A549 treated with DMSO at 1 μM for 4 hours (cell line): ENCODE measurements around the gene DBX2. TPM values are rescaled to one million over a fixed set of nuclear protein-coding genes. Genes with fewer than 3 reads are reported as not detected.

Experiments used
- total RNA-seq: library from RNA; stranded (reverse); fragments of 200-300 nt; extraction: Qiagen RNA extraction; gene quantifications from 5 replicates; pipeline ENCODE4 v1.2.3, GENCODE V29; 2022; ENCODE audit warnings: low read depth

The DBX2 gene
- not detected in 5 replicates for total RNA-seq

DNA sequence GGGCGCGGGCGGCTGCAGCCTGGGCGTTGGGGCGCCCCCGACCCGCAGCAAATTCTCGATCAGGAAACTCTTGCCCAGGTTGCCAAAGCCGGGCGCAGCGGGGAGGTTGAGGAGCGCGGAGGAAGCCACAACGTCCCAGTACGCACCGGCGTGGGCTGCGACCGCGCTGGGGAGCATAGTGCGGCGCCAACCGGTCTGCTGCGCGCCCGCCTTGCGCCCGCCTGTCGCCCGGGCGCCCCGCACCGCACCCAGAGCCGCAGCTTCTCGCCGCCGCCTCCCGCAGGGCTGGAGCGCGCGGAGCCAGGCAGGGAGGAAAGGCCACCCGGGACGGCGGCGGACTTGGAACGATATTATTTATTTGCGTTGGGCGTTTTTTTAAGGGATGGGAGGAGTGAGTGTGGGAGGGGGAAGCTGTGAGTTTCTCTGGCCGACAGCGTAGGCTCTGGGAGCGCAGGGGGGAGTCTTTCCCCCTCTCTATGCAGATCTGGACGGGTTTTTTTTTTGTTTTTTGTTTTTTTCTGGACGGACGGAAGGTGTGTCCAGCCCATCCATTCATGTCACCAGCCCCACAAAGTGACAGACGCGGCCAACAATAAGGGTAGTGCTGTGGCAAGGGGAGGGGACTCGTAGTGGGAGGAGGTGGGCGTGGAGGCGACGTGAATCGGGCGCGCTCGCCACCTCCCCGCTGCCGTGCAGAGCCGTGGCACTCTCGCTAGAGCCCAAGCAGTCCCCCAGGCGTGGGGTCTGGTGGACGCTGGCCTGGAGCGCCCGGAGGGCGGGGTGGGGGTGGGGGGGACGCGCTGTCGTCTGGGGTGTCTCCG lies at the start of gene DBX2:
TSS of gene DBX2 (minus strand) at position 349 of the 821 bp plus-strand sequence. CDS start at position 177, 172 bp downstream.

Other genes with a start within 250 kb of the DBX2 start
- gene NELL2, start 174.8 kb downstream of the DBX2 start, total RNA-seq = 0.07 to 0.13 TPM (median 0.09 TPM) in 3 of 5 replicates, not detected in the others
- 59.4 to 83.8 TPM (median 74.0 TPM) in 5 replicates for gene ANO6, start 165.0 kb upstream of the DBX2 start, total RNA-seq